Measurements from ENCODE around the gene IMP4. TPM values are rescaled to one million over a fixed set of nuclear protein-coding genes. Genes with fewer than 3 reads are reported as not detected.
A peak's percentile ranks its signal among the peaks of the same experiment; 100 is the strongest.

The IMP4 gene
- total RNA-seq, 1 donor from 2014 or later = 43.5 TPM

DNA sequence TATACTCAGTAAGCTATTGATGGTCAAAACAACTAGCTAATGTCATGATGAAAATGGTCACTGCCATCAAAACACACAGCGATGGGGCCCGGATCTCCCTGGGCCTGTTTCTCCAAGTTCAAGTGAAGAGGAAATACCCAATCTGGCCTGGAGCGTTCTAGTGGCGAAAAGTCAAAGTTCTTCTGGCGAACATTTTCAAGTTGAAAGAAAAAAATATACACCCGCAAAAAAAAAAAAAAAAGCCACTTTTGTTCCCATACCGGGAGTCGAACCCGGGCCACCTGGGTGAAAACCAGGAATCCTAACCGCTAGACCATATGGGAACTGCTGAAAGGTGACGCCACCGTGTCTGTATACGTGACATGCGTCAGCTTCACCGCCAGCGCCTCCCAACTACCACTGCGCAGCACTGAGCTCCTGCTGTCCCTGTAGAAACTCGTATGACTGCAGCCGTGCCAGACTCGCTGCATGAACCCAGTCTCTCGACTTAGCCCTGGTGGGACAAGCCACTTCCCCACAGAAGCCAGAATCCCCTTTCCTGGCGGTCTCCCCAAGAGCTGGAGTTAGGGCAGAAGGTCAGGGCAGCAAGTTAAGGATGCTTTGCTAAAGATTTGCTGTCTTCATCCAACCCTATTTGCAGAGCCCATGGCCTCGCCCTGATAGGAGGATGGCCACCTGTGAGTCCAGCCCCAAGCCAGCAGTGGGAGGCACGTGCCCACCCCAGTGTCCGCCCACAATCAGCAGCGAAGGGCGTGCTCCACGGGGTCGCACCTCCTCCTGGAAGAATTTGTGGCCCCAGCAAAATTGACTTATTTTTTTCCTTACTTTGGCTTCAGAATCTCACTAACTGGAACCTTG lies 5.6 kb upstream of the IMP4 start:
- peak overlapping the region; percentile 75 for H3K4me3 Mint-ChIP-seq (ENCODE audit: unreplicated experiment)
- H3K27ac Mint-ChIP-seq (ENCODE audit: unreplicated experiment) = peak overlapping the region; percentile 88
- peak; percentile 93 for DNase-seq (ENCODE audit: low spot score)
- peaks cover 4% of the 10 kb centered on the region for H3K9me3 Mint-ChIP-seq (ENCODE audit: low read depth)
- peaks cover 34% of the 10 kb centered on the region for H3K4me1 Mint-ChIP-seq (ENCODE audit: low read depth)
- TF ChIP-seq, protein P1, sequence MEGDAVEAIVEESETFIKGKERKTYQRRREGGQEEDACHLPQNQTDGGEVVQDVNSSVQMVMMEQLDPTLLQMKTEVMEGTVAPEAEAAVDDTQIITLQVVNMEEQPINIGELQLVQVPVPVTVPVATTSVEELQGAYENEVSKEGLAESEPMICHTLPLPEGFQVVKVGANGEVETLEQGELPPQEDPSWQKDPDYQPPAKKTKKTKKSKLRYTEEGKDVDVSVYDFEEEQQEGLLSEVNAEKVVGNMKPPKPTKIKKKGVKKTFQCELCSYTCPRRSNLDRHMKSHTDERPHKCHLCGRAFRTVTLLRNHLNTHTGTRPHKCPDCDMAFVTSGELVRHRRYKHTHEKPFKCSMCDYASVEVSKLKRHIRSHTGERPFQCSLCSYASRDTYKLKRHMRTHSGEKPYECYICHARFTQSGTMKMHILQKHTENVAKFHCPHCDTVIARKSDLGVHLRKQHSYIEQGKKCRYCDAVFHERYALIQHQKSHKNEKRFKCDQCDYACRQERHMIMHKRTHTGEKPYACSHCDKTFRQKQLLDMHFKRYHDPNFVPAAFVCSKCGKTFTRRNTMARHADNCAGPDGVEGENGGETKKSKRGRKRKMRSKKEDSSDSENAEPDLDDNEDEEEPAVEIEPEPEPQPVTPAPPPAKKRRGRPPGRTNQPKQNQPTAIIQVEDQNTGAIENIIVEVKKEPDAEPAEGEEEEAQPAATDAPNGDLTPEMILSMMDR (IDR thresholded peaks at IDR 0.05) = no peak
- H3K27me3 Mint-ChIP-seq (ENCODE audit: low read depth) = peaks cover 3% of the 10 kb centered on the region
- peaks cover 14% of the 10 kb centered on the region for H3K36me3 Mint-ChIP-seq (ENCODE audit: low read depth)

DNA sequence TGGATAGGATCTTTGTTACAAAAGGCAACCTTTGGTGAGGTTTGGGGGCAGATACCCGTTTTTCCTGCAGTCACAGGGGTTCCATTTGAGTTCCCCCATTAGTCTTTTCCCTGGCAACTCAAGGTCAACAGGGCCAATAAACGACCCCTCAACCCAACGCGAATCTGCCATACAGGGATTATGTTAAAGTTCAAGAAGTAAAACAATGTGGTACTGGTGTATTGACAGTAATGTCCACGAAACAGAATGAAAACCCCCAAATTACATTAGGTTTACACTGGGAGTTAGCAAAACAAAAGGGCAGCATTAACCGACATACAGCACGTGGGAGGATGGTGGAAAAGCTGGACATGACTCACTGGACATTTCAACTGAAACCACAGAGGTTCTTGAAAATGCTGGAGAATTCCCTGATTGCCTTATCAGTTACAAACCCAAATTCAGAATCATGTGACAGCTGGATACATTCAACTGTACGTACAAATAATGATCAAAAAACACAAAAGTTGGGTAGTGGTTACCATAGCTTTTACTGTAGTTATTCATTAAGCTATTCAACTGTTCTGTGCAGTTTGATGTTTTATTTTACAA lies 4.9 kb upstream of the IMP4 start:
- TF ChIP-seq, protein P1 (IDR thresholded peaks at IDR 0.05) = no peak
- H3K27ac Mint-ChIP-seq (ENCODE audit: unreplicated experiment) = peak overlapping the region; percentile 88

DNA sequence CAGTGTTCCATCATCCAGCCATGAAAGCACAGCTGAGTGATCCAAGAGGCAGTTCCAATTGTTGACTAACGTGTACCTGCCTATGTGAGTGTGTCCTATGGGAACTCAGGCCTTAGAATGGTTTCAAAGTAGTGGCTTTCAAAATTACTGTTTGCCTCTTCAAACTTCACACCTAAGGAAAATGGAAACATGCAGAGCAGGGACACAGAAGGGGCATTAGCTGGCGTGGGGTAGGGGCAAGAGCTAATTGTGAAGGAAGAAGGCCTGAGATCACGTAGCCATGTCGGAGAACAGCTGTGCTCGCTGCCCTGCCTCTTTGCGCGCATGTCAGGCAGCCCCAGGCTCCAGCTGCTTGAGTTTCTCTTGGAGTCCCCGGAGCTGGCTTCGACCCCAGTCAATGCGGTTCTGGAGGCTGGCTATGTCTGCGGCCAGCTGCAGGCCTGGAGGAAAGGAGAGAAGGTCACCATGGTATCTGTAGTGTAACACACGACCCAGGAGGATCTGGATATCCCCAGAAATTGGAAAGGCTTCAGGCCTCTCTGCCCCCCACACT lies 3.8 kb upstream of the IMP4 start:
- Mint-ChIP-seq H3K4me3 (ENCODE audit: unreplicated experiment) (no peak overlapping the region), H3K36me3 (ENCODE audit: low read depth) (peaks cover 14% of the 10 kb centered on the region), H3K9me3 (ENCODE audit: low read depth) (peaks cover 4% of the 10 kb centered on the region), H3K4me1 (ENCODE audit: low read depth) (peaks cover 36% of the 10 kb centered on the region), H3K27me3 (ENCODE audit: low read depth) (no peaks in the 10 kb centered on the region), H3K27ac (ENCODE audit: unreplicated experiment) (no peak overlapping the region)
- DNase-seq (ENCODE audit: low spot score) = peak; percentile 84
- TF ChIP-seq, protein P1 (IDR thresholded peaks at IDR 0.05) = no peak

More for the DNA sequence above, 4.9 kb upstream of the IMP4 start:
- Mint-ChIP-seq H3K9me3 (ENCODE audit: low read depth) (peaks cover 4% of the 10 kb centered on the region), H3K36me3 (ENCODE audit: low read depth) (peaks cover 14% of the 10 kb centered on the region), H3K4me3 (ENCODE audit: unreplicated experiment) (peak overlapping the region; percentile 75), H3K27me3 (ENCODE audit: low read depth) (no peaks in the 10 kb centered on the region), H3K4me1 (ENCODE audit: low read depth) (peaks cover 29% of the 10 kb centered on the region)
- no peak for DNase-seq (ENCODE audit: low spot score)

DNA sequence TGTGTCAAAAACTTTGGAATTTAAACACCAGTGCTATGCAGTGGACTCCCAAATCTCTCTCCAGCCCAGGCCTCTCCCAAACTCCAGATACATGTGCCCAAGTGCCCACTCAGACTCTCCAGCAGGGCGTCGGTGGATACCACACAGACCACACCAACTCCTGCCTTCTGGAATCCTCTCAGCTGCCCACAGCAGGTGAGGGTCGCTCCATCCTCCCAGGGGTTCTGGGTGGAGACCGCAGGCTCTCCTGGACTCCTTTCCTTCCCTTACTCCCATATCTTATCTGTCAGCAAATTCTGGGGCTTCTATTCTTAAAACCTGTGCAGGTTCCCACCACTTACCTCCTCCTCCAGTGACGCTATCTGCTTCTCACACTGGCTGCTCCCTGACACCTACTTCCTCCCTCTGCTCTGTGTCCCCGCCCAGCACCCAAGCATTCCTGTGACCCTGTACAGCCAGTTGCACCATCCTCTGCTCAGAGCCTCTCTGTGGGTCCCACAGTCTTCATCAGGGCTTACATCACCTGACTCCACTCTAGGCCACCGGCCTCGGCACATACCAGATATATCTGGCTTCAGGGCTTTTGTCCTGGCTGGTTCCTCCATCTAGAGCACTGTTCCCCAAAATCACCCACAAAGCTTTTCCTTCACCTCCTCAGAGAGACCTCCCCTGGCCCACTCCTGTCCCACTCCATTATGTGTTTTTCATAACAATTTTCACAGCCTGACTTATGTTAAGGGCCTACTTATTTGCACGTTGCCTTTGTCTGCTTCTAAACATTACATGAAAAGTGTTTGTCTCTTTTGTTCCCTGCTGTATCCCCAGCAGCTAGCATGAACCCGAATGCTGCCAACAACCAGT lies 2.6 kb upstream of the IMP4 start:
- H3K9me3 Mint-ChIP-seq (ENCODE audit: low read depth) = peaks cover under 1% of the 10 kb centered on the region
- TF ChIP-seq, protein P1 (IDR thresholded peaks at IDR 0.05) = no peak
- H3K36me3 Mint-ChIP-seq (ENCODE audit: low read depth) = peaks cover 15% of the 10 kb centered on the region
- H3K27ac Mint-ChIP-seq (ENCODE audit: unreplicated experiment) = peak overlapping the region; percentile 17
- DNase-seq (ENCODE audit: low spot score) = peak; percentile 59
- H3K4me3 Mint-ChIP-seq (ENCODE audit: unreplicated experiment) = no peak overlapping the region
- no peaks in the 10 kb centered on the region for H3K27me3 Mint-ChIP-seq (ENCODE audit: low read depth)
- H3K4me1 Mint-ChIP-seq (ENCODE audit: low read depth) = peaks cover 36% of the 10 kb centered on the region

Data from chondrocyte (in vitro differentiated cells).